ENCODE results near the gene NBPF14. TPM values are rescaled to one million over a fixed set of nuclear protein-coding genes. Genes with fewer than 3 reads are reported as not detected.
"Not testable (repeated sequence)": the region's sequence is repeated elsewhere in the genome, so short reads cannot be mapped to it uniquely, and the experiment has no call there.

Gene NBPF14, protein sequence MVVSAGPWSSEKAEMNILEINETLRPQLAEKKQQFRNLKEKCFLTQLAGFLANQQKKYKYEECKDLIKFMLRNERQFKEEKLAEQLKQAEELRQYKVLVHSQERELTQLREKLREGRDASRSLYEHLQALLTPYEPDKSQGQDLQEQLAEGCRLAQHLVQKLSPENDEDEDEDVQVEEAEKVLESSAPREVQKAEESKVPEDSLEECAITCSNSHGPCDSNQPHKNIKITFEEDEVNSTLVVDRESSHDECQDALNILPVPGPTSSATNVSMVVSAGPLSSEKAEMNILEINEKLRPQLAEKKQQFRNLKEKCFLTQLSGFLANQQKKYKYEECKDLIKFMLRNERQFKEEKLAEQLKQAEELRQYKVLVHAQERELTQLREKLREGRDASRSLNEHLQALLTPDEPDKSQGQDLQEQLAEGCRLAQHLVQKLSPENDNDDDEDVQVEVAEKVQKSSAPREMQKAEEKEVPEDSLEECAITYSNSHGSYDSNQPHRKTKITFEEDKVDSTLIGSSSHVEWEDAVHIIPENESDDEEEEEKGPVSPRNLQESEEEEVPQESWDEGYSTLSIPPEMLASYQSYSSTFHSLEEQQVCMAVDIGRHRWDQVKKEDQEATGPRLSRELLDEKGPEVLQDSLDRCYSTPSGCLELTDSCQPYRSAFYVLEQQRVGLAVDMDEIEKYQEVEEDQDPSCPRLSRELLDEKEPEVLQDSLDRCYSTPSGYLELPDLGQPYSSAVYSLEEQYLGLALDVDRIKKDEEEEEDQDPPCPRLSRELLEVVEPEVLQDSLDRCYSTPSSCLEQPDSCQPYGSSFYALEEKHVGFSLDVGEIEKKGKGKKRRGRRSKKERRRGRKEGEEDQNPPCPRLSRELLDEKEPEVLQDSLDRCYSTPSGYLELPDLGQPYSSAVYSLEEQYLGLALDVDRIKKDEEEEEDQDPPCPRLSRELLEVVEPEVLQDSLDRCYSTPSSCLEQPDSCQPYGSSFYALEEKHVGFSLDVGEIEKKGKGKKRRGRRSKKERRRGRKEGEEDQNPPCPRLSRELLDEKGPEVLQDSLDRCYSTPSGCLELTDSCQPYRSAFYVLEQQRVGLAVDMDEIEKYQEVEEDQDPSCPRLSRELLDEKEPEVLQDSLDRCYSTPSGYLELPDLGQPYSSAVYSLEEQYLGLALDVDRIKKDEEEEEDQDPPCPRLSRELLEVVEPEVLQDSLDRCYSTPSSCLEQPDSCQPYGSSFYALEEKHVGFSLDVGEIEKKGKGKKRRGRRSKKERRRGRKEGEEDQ (N-terminal part only)
- polyA plus RNA-seq (2013, experiment 1 of 2; ENCODE audit: insufficient read length): 9.2 TPM
- polyA plus RNA-seq (2013, experiment 2 of 2; ENCODE audit: insufficient read length): 10.1 TPM

DNA sequence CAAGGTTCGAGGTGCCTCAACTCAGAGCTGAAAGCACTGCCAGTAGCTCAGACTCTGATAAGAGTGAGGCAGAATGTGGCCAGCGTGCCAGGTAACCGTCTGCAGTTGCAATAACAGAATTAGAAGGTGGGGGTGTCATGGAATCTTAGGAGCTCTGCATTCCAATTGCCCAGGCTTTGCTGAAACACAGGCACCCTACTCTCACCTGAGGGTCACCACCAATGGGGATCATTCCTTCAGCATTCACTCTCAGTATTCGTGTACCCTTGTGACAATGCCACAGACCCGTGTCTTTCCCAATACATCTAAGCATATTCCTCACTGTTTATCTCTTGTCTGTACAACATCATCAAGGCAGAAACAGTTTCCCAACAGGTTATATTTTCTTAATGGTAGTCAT, at the start of gene NBPF14:
Gene NBPF14 (minus strand): TSS at position 101 of the 400 bp plus-strand sequence. CDS start 294 bp downstream, outside the sequence.
- DNase-seq: not testable (repeated sequence)

DNA sequence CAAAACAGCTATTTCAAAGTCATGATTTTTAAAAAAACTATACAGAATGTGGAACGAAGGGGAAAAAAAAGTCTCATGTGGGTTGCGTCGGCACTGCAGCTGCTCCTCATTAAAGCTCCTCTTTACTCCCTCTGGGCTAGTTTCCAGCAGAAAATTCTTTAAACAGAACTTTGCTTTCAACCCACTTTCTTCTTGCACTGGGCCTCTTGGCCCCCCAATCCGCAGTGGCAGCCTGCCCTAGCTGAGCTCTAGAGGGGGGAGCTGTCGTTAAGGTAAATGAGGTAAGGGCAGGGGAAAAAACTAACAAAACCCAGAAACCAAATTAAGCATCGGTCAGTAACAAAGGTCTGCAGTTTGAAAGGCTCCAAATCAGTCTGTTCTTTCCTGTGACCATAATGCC, 29.6 kb upstream of the NBPF14 start:
- not testable (repeated sequence) for DNase-seq

DNA sequence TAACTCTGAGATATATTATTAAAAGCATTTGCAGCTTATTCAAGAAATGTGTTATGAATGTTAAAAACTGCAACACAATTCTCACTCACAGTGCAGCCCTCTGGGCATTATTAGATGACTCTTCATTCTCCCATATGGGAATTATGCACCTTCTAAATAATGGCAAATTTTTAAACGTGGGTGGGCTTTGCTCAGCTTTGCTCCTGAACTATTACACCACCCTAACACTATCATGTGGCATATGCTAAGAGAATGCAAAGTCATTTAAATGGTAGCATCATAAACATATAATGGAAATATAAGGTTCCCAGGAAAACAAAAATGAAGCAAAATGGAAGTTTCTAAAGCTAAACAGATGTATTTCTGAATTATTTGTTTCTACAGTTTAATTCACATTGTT, 22.4 kb upstream of the NBPF14 start:
- DNase-seq: not testable (repeated sequence)

DNA sequence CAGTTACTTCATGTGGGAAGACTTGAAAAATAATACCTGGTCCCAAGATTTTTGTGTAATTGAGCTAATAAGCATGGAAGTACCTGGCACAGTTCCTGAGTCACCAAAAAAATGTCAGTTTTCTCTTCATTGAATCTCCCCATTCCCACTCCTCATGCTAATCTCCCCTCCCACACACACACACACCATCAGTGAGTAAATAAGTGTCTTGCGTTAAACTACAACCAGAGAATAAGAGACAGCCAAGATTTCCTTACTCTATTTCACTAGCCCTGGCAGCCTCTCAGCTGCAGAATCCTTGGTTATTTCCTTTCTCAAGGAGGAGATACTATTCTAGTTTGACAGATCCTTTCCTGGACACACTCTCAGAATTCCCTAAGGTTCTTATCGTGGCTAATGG, 9.5 kb upstream of the NBPF14 start:
- not testable (repeated sequence) for DNase-seq

DNA sequence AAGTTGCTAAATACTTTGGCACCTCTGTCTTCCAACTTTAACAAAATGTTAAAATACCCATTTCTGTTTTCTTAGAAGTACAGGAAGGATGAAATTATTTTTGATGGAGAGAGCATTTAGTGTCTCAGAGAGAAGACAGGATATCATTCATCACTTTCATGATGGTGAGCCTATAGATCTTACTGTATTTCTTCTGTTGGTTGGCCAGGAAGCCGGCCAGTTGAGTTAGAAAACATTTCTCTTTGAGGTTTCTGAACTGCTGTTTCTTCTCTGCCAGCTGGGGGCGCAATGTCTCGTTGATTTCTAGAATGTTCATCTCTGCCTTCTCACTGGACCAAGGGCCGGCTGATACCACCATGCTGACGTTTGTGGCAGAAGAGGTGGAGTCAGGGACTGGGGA, 451 bp downstream of the NBPF14 start:
- DNase-seq: not testable (repeated sequence)

DNA sequence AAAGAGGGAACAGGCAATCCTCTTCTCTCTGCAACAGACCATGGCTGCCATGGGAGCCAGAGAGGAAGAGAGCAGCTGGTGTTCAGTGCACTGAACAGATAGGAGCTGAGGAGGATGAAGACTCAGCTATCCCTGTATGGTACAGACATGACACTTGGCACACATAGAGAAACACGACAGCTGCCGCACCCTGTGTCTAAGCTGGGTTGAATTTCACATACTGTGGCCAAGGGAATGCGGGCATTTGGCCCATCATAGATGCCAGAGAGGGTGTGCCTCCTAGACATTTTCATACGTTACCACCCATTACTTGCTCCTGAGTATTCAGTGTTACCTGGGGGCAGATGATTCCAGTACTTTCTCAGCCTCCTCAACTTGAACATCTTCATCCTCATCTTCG, 4.7 kb downstream of the NBPF14 start:
- not testable (repeated sequence) for DNase-seq

DNA sequence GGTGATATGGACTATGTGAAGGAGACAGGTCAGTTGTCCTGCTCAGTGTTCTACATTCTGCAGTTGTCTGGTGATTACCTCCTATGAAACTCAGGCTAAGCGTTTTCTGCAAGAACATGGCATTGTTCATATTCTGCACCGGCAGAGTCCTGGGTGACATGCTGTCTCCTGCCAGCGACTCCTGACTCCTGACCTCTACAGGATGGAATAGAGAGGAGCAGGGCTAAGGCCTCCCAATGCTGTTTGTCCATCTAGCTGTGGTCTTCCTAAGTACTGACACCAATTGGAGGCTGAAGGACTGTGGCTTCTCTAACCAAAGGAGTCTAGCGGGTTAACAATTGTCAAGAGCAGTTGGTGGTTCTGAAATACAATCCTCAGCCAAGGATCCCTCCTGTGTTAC, 63.7 kb downstream of the NBPF14 start:
- peak; percentile 0 for DNase-seq

DNA sequence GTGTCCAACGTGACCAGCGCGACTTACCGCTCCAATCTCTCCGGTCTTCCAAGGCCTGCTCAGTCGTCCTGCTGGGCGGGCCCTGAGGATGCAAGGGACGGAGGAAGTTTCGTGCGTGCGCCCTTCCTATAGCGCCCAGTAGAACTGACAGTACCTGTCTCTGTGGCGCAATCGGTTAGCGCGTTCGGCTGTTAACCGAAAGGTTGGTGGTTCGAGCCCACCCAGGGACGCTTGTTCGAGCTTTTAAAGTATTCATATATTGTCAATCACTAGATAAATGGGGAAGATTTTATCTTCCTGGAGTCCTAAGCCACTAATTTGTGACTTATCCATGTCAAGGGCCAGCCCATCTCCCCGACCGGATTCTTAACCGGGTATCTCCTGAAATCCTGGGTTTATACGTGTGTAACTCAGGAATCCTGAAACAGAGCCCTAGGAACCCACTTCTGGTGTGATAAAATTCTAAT, 66.7 kb downstream of the NBPF14 start:
- DNase-seq: peak; percentile 75

DNA sequence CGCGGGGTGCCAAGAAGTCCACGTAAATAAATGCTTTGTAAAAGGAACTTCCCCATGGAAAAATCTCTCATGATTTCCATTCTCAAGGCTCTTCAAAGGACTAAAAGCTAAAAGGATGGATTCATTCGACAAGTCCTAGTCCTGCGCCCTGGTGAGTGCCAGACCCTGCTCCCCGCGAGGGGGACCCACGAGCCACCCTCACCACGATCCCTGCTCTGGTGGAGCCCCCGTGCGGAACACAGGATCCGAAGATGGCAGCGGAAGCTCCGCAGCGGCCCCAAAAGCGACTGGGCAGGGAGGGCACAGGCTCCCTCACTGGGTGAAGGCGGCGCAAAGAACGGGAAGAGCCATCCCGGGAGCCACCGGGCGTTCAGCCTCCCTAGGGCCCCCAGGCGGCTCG, 67.2 kb downstream of the NBPF14 start:
- DNase-seq: not testable (repeated sequence)

DNA sequence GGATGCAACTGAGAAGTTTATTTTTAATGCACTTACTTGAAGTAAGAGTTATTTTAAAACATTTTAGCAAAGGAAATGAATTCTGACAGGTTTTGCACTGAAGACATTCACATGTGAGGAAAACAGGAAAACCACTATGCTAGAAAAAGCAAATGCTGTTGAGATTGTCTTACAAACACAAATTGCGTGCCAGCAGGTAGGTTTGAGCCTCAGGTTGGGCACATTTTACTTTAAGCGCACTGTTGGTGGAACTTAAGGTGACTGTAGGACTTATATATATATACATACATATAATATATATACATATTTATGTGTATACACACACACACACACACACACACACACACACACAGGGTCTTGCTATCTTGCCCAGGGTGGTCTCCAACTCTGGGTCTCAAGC, 69.2 kb downstream of the NBPF14 start:
- DNase-seq: not testable (repeated sequence)

DNA sequence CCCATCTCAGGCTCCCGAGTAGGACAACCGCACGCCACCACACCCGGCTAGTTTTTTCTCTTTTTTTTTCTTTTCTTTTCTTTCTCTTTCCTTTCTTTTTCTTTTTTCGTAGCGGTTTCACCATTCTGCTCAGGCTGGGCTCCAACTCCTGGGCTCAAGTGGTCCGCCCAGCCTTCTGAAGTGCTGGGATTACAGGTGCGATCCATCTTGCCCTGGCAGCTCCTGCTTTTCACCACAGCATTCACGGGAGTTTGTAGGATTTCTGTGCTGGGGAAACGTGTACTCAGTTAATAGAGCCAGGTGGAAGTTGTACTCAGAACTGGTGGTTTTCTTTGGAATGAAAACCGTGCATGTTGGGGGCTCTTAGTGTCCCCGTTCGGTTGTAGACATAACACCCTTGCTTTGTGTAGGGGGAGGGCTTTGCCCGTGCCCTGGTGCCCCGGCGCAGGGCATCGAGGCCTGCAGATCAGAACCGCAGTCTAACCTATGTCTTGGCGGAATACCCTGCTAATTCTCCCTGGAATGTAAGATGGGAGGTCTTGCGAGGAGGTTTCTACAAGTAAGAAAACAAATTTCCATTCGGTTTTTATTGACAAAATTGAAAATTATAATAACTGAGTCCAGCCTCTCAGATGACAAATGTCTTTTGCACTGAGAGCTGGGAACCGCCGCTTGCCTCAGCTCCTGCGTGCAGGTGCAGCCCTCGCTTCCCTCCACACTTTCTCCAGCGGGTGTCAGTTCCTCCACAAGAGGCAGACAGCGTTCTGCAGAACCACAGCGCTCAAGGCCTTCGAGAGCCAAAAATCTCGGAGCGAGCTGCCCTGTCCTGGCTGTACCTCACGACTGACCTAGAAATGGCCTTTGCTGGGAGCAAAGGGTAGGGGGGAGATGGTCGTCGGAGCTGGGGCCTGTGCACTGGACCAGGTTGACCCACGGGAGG, 72.3 kb downstream of the NBPF14 start:
- DNase-seq: not testable (repeated sequence)

DNA sequence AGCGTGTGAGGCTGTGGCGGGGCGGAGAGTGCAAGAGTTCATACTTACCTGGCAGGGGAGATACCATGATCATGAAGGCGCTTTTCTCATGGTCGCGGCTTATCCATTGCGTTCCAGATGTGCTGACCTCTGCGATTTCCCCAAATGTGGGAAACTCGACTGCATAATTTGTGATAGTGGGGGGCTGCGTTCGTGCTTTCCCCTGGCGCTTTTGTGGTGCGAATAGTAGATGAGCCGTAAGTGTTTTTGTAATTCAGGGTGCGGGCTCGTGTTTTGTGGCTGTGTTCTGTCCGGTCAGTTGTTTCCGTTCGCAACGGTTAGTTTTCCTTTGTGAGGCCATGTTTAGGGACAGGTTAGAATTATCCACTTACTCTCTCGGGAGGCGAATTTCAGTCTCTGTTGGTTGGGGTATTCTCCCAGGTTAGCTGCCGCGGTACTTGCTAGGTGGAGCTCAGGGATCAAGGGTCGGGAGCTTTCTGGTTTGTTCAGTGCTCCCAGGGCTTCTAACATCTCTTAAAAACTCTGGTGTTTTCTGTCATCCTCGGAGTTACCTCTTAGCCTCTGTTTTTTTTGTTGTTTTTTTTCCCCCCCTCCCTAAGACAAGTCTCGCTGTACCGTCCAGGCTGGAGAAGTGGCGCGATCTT, 73.1 kb downstream of the NBPF14 start:
- peak; percentile 99 for DNase-seq

DNA sequence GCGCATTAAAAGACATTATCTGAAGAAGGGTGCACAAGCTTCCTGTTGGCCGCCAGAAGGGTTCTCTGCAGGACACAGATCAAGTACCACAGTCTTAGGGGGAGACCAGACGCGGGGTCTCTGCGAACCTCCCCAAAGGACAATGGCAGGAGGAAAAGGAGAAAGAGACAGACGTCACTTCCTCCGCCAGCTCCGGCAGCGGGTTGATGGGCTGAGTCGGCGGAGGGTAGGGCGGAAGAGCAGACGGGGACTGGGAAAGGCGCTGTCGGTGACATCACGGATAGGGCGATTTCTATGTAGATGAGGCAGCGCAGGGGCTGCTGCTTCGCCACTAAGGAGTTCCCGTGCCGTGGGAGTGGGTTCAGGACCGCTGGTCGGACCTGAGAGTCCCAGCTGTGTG, 73.7 kb downstream of the NBPF14 start:
- peak; percentile 93 for DNase-seq

DNA sequence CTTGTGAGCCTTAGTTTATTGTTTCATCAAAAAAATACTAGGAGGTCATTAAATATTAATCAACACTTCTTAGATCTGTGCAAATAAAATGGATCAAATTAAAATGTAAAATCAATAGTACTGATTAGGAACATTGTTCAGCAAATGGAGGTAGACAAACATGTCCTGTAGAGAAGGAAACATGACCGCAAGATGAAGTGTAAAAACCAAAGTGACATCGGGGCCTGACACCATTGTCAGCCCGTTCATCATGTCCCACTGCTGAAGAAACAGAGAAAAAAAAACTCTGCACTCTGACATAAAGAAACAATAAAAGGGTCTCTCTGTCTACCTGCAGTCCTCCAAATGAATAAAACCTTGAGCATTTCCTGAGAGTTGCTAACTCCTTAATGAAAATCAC, 81.5 kb downstream of the NBPF14 start:
- not testable (repeated sequence) for DNase-seq

DNA sequence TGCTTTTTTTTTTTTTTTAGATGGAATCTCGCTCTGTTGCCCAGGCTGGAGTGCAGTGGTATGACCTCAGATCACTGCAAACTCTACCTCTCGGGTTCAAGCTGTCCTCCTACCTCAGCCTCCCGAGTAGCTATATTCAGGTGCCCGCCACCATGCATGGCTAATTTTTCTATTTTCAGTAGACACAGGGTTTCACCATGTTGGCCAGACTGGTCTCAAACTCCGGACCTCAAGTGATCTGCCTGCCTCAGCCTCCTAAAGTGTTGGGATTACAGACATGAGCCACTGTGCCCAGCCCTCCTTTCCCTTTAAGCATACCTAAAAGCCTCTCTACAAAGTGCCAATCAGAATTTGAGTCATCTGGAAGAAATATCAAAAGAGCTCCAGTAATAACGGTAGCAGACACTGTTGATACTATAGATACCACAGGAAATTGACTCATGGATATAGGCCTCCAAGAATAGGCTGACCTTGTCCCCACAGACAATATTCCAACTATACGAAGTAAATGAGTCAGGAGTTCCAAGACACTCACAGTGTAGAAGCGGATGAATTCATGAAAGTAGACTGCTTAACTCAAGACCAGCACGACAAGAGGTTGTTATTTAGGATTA, 83.1 kb downstream of the NBPF14 start:
- DNase-seq: peak; percentile 35

DNA sequence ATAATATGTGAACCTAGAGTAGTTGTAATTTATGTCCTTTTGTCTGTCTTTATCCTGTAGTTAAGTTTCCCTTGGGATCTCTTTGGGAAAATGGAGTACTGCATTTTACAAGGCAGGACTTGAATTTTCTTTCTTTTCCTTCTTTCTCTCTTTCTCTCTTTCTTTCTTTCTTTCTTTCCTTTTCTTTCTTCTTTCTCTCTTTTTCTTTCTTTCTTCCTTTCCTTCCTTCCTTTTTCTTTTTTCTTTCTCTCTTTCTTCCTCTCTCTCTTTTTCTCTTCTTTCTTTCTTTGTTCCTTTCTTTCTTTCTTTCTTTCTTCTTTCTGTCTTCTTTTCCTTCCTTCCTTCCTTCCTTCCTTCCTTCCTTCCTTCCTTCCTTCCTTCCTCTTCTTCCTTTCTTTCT, 101.9 kb downstream of the NBPF14 start:
- not testable (repeated sequence) for DNase-seq

DNA sequence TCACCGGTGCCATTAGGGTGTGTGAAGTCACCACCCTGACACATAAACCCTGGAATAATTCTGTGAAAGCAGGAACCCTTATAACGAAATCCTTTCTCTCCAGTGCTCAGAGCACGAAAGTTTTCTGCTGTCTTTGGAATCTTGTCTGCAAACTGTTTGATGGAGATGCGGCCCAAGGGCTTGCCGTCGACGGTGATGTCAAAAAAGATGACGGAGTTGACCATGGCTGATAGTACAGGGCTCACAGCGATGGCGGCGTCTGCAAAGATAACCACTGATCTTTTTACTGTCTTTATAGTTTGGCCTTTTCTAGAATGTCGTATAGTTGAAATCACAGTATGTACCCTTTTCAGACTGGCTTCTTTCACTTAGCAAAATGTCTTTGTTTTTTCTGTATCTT, 112.8 kb downstream of the NBPF14 start, which contains the start of gene PPIAL4G:
Gene PPIAL4G (minus strand): TSS at position 274 of the 400 bp plus-strand sequence. CDS start 50 bp downstream, at position 224.
- DNase-seq: not testable (repeated sequence)

Data from fibroblast of skin of scalp (primary cell).